ENCODE results near the gene MACROD2.

The MACROD2 gene

GRCh38 chr20:14991023-14991422 is 995.7 kb downstream of the MACROD2 start:
- TF ChIP-seq CTCF (IDR thresholded peaks at IDR 0.05): no peak
- no peak for TF ChIP-seq ZFX (IDR thresholded peaks at IDR 0.05; ENCODE audit: borderline replicate concordance)
- no peak overlapping the region for H3K27ac ChIP-seq

GRCh38 chr20:14992153-14992552 is 996.8 kb downstream of the MACROD2 start:
- no peak for TF ChIP-seq ZFX (IDR thresholded peaks at IDR 0.05; ENCODE audit: borderline replicate concordance)
- TF ChIP-seq CTCF (IDR thresholded peaks at IDR 0.05): no peak
- no peak overlapping the region for H3K27ac ChIP-seq

- no peak overlapping the region for H3K27ac ChIP-seq
- TF ChIP-seq ZFX (IDR thresholded peaks at IDR 0.05; ENCODE audit: borderline replicate concordance) (no peak), CTCF (IDR thresholded peaks at IDR 0.05) (no peak)
These were observed 997.6 kb downstream of the MACROD2 start for GRCh38 chr20:14992961-14993360.

- no peak overlapping the region for H3K27ac ChIP-seq
- TF ChIP-seq CTCF (IDR thresholded peaks at IDR 0.05) (no peak), ZFX (IDR thresholded peaks at IDR 0.05; ENCODE audit: borderline replicate concordance) (no peak)
These were observed 1001.8 kb downstream of the MACROD2 start for GRCh38 chr20:14996883-14997672.

- no peak overlapping the region for H3K27ac ChIP-seq
- TF ChIP-seq ZFX (IDR thresholded peaks at IDR 0.05; ENCODE audit: borderline replicate concordance) (no peak), CTCF (IDR thresholded peaks at IDR 0.05) (no peak)
These were observed 1002.5 kb downstream of the MACROD2 start for GRCh38 chr20:14997791-14998190.

GRCh38 chr20:15005300-15005986 is 1010.1 kb downstream of the MACROD2 start:
- TF ChIP-seq ZFX (IDR thresholded peaks at IDR 0.05; ENCODE audit: borderline replicate concordance): no peak
- no peak for TF ChIP-seq CTCF (IDR thresholded peaks at IDR 0.05)
- peak overlapping the region; percentile 59 for H3K27ac ChIP-seq

GRCh38 chr20:15011631-15012030 is 1016.3 kb downstream of the MACROD2 start:
- no peak overlapping the region for H3K27ac ChIP-seq
- TF ChIP-seq ZFX (IDR thresholded peaks at IDR 0.05; ENCODE audit: borderline replicate concordance) (no peak), CTCF (IDR thresholded peaks at IDR 0.05) (no peak)
